GM12892 (cell line): ENCODE measurements around the gene TLCD5.
A peak's percentile ranks its signal among the peaks of the same experiment; 100 is the strongest.

Experiments used
- DNase-seq: peaks from one replicate; pipeline ENCODE4 v3.0.0; 2011; ENCODE audit not compliant: insufficient read length
- FAIRE-seq: peaks from 2 replicates; lab custom pipeline; 2011; peaks lifted over from hg19 to GRCh38; lab: Jason Lieb, UNC
- POLR2A ChIP-seq: IDR thresholded peaks from 2 replicates; pipeline ENCODE4 v1.6.1; 2011; ENCODE audit warnings: low read depth, low read length, control low read depth
- POLR2AphosphoS5 ChIP-seq: IDR thresholded peaks from 2 replicates; pipeline ENCODE4 v1.6.1; 2011; ENCODE audit warnings: low read depth, low read length, control low read depth
- TAF1 ChIP-seq: IDR thresholded peaks from 2 replicates; pipeline ENCODE4 v1.6.1; 2011; ENCODE audit warnings: low read depth, mild to moderate bottlenecking, control low read depth, low read length, borderline replicate concordance

The TLCD5 gene

DNA sequence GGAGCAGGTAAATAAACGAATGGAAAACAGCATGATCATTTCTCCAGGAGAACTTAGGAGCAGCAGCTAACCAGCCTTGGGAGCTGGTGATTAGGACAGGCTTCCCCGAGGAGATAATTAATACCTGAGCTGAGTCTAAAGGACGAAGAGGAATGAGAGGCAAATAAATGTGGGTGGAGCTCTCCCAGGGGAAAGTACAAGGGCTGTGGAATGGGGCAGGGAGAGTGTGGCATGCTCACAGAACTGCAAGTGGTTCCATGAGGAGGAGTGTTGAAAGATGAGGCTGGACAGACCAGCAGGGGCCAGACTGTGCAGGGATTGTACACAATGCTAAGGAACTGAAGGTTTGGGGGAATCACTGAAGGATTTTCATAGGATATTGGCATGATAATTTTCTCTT lies 14.2 kb upstream of the TLCD5 start:
- DNase-seq (no peak), FAIRE-seq (no peak)
- no peak for TF ChIP-seq TAF1
- no peak for TF ChIP-seq POLR2AphosphoS5
- TF ChIP-seq POLR2A: no peak

DNA sequence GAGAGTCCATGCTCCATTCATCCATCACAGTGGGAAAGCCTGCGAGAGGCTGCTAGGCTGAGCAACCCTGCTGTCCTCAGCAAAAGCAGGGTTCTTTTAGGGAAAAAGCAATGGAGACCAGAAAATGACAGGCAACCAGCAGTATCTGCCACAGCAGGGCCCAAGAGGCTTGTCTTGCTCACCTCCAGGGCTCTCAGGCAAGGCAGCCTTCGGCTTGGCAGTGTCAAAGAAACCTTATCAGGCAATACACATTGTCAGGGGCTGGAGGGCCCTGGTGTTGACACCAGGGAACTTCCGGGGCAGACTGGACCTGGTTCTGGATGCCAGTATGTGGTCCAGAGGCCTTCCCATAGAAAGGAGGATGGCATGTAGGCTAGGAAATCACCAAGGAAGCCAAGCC lies 10.2 kb upstream of the TLCD5 start:
- FAIRE-seq (no peak), DNase-seq (no peak)
- TF ChIP-seq POLR2A (no peak), TAF1 (no peak), POLR2AphosphoS5 (no peak)

DNA sequence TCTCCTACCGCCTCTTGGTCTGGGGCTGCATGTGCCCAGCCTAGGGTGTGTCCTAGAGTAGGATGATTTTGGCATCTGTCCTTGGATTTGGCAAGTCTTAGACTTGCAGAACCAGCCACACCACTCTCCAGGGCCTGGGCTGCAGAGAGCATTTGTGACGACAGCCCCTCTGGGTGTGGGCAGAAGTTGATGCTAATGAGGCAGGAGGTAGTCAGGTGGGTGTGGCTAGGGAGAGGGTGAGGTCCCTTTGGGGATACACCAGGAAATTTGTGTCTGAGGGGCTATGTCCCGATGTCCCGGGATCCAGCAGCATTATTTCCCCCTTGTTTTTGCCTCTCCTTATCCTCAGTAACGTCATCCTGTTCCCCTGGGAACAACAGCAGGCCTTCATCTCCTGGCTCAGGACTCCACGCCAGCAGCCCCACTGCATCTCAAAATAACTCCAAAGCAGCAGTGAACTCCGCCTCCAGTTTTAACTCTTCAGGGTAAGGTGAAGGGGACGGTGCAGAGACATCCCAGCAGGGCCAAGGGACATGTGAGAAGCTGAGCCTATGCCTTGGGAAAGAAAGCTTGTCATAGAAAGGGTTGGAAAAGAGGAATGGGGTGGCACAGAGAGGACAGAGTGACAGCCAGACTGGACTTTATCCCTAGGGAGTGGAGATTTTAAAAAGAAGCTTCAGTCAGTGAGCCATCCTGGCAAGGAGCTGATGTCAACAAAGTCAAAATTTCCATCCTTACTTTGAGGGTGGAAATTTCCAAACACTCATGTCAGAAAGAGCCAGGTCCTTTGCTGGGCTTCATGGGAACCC lies 8.0 kb upstream of the TLCD5 start:
- FAIRE-seq: no peak
- TF ChIP-seq POLR2AphosphoS5: no peak
- no peak for TF ChIP-seq TAF1
- no peak for TF ChIP-seq POLR2A
- DNase-seq: no peak

GRCh38 chr11:120317689-120318480 lies 7.2 kb upstream of the TLCD5 start:
- no peak for FAIRE-seq
- DNase-seq: no peak
- TF ChIP-seq POLR2AphosphoS5: no peak
- no peak for TF ChIP-seq POLR2A
- TF ChIP-seq TAF1: no peak

DNA sequence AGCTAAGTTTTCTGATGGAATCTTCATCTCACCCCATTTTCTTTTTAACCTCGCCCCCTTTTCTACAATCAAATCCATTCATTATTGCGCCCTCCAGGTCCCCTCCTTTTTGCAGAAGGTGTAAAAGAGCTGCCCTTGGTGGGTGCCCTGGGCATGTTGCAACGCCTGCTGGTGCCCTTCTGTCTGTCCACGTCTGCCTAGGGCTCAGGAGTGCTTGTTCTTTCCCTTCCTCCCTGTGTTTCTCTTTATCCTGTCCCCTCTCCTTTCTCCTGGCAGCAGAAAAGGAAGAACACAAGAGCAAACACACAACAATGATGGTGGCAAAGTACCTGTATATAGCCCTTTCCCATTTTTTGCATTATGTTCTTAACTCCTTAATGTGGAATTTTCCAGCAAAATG lies 6.2 kb upstream of the TLCD5 start:
- FAIRE-seq: no peak
- DNase-seq: no peak
- TF ChIP-seq POLR2AphosphoS5 (no peak), POLR2A (no peak), TAF1 (no peak)

DNA sequence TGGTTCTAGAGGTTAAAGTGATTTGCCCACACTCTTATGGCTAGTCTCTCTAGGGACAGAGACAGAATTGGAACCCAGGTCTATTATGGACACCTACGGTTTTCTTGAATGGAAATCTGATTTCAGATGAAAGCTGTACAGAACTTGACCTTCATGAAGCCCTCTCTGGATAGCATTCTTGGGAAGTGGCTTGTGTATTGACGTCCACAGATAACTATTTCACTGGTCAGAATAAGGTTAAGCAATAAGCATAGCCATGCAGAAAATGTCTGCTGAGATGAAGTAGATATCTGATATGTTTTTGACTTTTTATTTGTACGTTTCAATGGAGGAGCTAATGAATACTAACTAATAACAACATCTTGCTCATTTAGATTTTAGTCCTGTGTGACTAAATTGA lies 1.1 kb downstream of the TLCD5 start:
- DNase-seq (no peak), FAIRE-seq (no peak)
- no peak for TF ChIP-seq TAF1
- no peak for TF ChIP-seq POLR2A
- TF ChIP-seq POLR2AphosphoS5: no peak

- no peak for TF ChIP-seq POLR2AphosphoS5
- no peak for TF ChIP-seq TAF1
- no peak for TF ChIP-seq POLR2A
- FAIRE-seq: peak; percentile 87
- DNase-seq: no peak
These were observed 1.8 kb downstream of the TLCD5 start for GRCh38 chr11:120326845-120327281.

DNA sequence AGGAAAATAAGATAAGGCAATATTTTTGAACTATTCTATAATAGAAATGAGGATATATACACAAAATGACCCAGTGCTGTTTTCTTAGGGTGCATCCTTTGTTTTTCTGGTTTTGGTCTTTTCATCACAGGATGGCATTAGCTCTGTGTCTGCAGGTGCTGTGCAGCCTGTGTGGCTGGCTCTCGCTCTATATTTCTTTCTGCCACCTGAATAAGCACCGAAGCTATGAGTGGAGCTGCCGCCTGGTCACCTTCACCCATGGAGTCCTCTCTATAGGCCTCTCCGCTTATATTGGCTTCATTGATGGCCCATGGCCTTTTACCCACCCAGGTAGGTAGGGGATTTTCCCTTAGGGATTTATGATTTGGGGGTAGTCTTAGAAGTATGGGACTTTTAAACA lies 2.2 kb downstream of the TLCD5 start:
- TF ChIP-seq TAF1 (no peak), POLR2A (no peak), POLR2AphosphoS5 (no peak)
- FAIRE-seq (no peak), DNase-seq (no peak)

- FAIRE-seq: no peak
- DNase-seq: no peak
- TF ChIP-seq POLR2AphosphoS5 (no peak), TAF1 (no peak), POLR2A (no peak)
These were observed 4.5 kb downstream of the TLCD5 start for GRCh38 chr11:120329556-120329955.

DNA sequence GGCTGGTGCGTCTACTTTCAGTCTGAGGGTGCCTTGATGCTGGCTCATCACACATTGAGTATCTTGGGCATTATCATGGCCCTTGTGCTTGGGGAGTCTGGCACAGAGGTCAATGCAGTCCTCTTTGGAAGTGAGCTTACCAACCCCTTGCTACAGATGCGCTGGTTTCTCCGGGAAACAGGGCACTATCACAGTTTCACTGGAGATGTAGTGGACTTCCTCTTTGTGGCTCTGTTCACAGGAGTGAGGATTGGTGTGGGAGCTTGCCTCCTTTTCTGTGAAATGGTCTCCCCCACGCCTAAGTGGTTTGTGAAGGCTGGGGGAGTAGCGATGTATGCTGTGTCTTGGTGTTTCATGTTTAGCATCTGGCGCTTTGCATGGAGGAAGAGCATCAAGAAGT lies 4.9 kb downstream of the TLCD5 start:
- no peak for TF ChIP-seq POLR2AphosphoS5
- no peak for TF ChIP-seq POLR2A
- TF ChIP-seq TAF1: no peak
- FAIRE-seq (no peak), DNase-seq (no peak)

DNA sequence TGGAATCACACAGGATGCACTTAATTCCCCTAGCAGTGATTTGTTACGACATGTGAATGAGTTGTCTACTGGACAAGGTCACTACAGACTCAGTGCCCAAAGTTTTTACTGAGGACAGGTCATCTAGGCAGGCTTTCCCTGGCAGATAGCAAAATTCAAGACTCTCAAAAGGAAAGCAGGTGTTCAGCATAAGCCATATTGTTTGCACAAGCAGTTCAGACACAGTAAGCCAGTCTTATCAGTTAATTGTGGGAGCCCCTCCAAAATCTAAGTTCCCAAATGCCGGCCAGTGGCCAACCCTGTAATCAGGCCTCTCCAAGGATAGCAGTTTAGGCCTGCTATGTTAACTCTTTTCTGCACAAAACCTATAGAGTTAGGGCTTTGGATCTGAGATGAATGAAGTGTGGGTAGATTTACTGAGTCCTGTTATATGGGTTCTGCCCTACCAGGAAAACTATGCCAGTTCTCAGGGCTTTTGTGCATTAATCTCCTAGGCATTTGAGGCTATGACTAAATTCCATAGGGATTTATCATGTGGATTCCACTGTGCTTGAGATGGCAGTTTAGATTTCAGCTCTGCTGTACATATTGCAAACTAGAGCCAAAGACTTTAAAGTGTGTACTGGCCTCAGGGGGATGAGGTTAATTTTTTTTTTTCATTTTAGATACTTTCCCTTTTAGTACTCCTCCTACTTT lies 6.3 kb downstream of the TLCD5 start:
- TF ChIP-seq POLR2A: no peak
- TF ChIP-seq POLR2AphosphoS5: no peak
- no peak for TF ChIP-seq TAF1
- no peak for DNase-seq
- FAIRE-seq: no peak
